Measurements from ENCODE around the gene IQSEC1. TPM values are rescaled to one million over a fixed set of nuclear protein-coding genes. Genes with fewer than 3 reads are reported as not detected.

IQSEC1 gene
- total RNA-seq, 1 donor from 2014 or later: 37.2 TPM

DNA sequence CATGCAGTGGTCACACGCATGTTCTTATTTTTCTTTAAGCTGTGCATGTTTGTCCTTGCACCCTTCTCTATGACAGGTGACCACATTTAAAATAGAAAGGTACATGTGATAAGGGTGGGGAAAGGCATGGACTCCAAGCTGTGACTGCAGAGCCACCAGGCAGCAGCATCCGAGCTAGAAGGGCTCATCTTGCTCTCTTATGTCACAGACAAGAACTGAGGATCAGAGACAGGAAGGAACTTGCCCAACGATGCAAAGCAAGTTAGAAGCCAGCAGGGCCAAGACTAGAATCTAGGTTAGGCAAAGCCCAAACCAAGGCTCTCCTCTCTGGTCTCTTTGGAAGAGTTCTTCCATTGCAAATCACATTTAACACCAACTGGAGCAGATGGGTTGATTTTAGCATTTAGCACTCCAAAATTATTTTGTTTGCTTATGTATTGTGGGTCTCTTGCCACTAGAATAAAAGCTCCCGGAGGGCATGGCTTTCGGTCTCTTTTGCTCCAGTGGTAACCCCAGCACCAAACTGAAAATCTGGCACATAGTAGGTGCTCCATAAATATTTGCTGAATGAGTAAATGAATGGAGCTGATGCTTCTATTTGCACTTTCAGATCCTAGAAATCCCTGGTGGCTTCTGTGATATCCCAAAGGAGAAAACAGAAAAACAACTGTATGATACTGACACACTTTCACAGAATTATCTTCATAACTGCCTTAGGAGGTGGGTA lies 84.3 kb downstream of the IQSEC1 start:
- Mint-ChIP-seq H3K27ac (ENCODE audit: unreplicated experiment) (no peak overlapping the region), H3K36me3 (ENCODE audit: low read depth) (no peaks in the 10 kb centered on the region), H3K27me3 (ENCODE audit: low read depth) (no peaks in the 10 kb centered on the region), H3K9me3 (ENCODE audit: low read depth) (peaks cover 6% of the 10 kb centered on the region), H3K4me1 (ENCODE audit: low read depth) (peaks cover 15% of the 10 kb centered on the region), H3K4me3 (ENCODE audit: unreplicated experiment) (no peak overlapping the region)
- no peak for DNase-seq (ENCODE audit: low spot score)
- TF ChIP-seq, protein P1, sequence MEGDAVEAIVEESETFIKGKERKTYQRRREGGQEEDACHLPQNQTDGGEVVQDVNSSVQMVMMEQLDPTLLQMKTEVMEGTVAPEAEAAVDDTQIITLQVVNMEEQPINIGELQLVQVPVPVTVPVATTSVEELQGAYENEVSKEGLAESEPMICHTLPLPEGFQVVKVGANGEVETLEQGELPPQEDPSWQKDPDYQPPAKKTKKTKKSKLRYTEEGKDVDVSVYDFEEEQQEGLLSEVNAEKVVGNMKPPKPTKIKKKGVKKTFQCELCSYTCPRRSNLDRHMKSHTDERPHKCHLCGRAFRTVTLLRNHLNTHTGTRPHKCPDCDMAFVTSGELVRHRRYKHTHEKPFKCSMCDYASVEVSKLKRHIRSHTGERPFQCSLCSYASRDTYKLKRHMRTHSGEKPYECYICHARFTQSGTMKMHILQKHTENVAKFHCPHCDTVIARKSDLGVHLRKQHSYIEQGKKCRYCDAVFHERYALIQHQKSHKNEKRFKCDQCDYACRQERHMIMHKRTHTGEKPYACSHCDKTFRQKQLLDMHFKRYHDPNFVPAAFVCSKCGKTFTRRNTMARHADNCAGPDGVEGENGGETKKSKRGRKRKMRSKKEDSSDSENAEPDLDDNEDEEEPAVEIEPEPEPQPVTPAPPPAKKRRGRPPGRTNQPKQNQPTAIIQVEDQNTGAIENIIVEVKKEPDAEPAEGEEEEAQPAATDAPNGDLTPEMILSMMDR (IDR thresholded peaks at IDR 0.05): no peak

GRCh38 chr3:12987602-12988001 lies 85.6 kb downstream of the IQSEC1 start:
- H3K4me3 Mint-ChIP-seq (ENCODE audit: unreplicated experiment): no peak overlapping the region
- no peaks in the 10 kb centered on the region for H3K27me3 Mint-ChIP-seq (ENCODE audit: low read depth)
- peaks cover 6% of the 10 kb centered on the region for H3K9me3 Mint-ChIP-seq (ENCODE audit: low read depth)
- no peak for DNase-seq (ENCODE audit: low spot score)
- no peaks in the 10 kb centered on the region for H3K36me3 Mint-ChIP-seq (ENCODE audit: low read depth)
- peaks cover 12% of the 10 kb centered on the region for H3K4me1 Mint-ChIP-seq (ENCODE audit: low read depth)
- no peak overlapping the region for H3K27ac Mint-ChIP-seq (ENCODE audit: unreplicated experiment)
- TF ChIP-seq, protein P1 (IDR thresholded peaks at IDR 0.05): no peak

DNA sequence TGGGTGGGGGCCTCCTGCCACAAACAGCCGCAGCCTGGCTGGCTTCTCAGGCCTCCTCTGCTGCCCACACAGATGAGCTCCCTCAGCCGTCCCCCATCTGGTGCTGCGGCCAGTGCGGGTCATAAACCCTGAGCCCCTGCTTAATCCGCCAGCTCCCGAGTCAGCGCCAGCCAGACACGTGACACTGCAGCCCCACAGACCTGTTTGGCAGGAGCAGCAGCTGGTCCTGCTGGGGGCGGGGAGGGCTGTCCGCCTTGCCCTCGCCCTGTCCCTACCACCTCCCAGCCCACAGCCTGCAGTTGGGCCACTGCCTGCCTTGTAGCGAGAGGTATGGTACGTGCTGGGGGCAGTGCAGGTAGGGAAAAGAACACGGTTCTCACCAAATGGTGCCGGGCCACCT lies 86.2 kb downstream of the IQSEC1 start:
- H3K27ac Mint-ChIP-seq (ENCODE audit: unreplicated experiment): no peak overlapping the region

DNA sequence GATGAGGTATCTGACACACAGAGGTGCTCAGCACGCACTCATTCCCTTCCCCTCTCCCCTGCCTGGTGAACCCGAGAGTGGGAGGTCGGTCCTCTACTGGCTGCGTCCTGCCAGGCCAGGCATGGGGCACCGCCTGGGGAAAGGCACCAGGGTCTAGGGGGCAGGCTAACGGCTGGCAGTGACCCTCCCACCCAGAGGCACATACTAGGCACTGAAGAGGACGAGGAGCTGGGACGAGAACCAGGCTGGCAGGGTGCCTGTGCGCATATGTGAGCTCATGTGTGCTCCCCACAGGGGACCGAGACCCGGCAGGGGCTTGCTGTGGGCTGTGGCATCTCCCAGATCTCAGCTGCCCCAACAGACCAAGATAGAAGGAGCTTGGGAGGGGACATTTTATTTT lies 86.7 kb downstream of the IQSEC1 start:
- H3K36me3 Mint-ChIP-seq (ENCODE audit: low read depth): no peaks in the 10 kb centered on the region
- TF ChIP-seq, protein P1 (IDR thresholded peaks at IDR 0.05): no peak
- H3K4me3 Mint-ChIP-seq (ENCODE audit: unreplicated experiment): no peak overlapping the region
- H3K27ac Mint-ChIP-seq (ENCODE audit: unreplicated experiment): no peak overlapping the region
- H3K4me1 Mint-ChIP-seq (ENCODE audit: low read depth): peaks cover 12% of the 10 kb centered on the region
- no peak for DNase-seq (ENCODE audit: low spot score)
- H3K9me3 Mint-ChIP-seq (ENCODE audit: low read depth): peaks cover 6% of the 10 kb centered on the region
- H3K27me3 Mint-ChIP-seq (ENCODE audit: low read depth): no peaks in the 10 kb centered on the region

More for the DNA sequence above, 86.2 kb downstream of the IQSEC1 start:
- Mint-ChIP-seq H3K4me3 (ENCODE audit: unreplicated experiment) (no peak overlapping the region), H3K36me3 (ENCODE audit: low read depth) (no peaks in the 10 kb centered on the region), H3K4me1 (ENCODE audit: low read depth) (peaks cover 12% of the 10 kb centered on the region), H3K27me3 (ENCODE audit: low read depth) (no peaks in the 10 kb centered on the region), H3K9me3 (ENCODE audit: low read depth) (peaks cover 6% of the 10 kb centered on the region)
- DNase-seq (ENCODE audit: low spot score): no peak
- TF ChIP-seq, protein P1 (IDR thresholded peaks at IDR 0.05): no peak

- Mint-ChIP-seq H3K4me3 (ENCODE audit: unreplicated experiment) (no peak overlapping the region), H3K4me1 (ENCODE audit: low read depth) (peaks cover 10% of the 10 kb centered on the region), H3K27ac (ENCODE audit: unreplicated experiment) (no peak overlapping the region), H3K27me3 (ENCODE audit: low read depth) (no peaks in the 10 kb centered on the region), H3K36me3 (ENCODE audit: low read depth) (no peaks in the 10 kb centered on the region), H3K9me3 (ENCODE audit: low read depth) (peaks cover 6% of the 10 kb centered on the region)
- DNase-seq (ENCODE audit: low spot score): no peak
- TF ChIP-seq, protein P1 (IDR thresholded peaks at IDR 0.05): no peak
These were observed 87.2 kb downstream of the IQSEC1 start for GRCh38 chr3:12986031-12986430.
